ENCODE data around the gene SLC10A2. TPM values are rescaled to one million over a fixed set of nuclear protein-coding genes. Genes with fewer than 3 reads are reported as not detected.

SLC10A2 gene
- total and polyA plus RNA-seq, 2 of the 4 experiments (the other 2 are of a cell fraction), result not detected

DNA sequence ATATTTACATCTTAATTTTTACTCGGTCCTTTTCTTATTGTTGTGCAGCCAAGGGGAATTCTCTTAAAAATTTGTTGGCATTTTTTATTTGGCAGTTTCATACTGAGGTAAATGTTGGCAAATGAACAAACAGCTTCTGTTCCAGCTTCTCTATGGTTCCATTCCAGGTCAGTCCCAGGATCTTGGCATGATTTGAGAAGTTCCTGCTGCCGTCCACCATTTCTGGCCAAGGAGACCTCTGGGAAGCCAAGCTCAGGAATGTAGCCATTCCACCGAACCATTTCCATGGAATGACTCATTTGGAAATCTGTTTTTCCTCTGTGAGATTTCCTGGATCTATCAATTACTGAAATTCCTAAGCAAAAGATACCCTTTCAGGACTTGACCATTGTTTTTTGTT, 43.9 kb downstream of the SLC10A2 start:
- BruUV-seq (replicated peaks), result no TSS peak

More for the DNA sequence above, 43.9 kb downstream of the SLC10A2 start:
- H2AFZ ChIP-seq (replicated peaks; ENCODE audit: low read length, poor library complexity), result no peak overlapping the region
- ATAC-seq (ENCODE audit: low read depth), result no peak
- H3K4ac ChIP-seq (ENCODE audit: low read depth, low read length), result no peak overlapping the region
- H3K36me3 ChIP-seq (ENCODE audit: control insufficient read depth, insufficient read depth, low read length), result no peaks in the 10 kb centered on the region
- no peak overlapping the region for H3K23ac ChIP-seq (ENCODE audit: low read depth, low read length)
- no peak overlapping the region for H4K8ac ChIP-seq (ENCODE audit: low read depth in 2 of 2, low read length in 2 of 2)
- H3K27ac ChIP-seq (ENCODE audit: insufficient read depth, low read length), result no peak overlapping the region
- H2BK20ac ChIP-seq (ENCODE audit: low read depth, low read length), result no peak overlapping the region
- ChIA-PET POLR2A (ENCODE audit: unreplicated experiment) (no interaction called here), CTCF (no interaction called here)
- H4K91ac ChIP-seq (ENCODE audit: insufficient read depth, low read depth, low read length), result no peak overlapping the region
- no peak overlapping the region for H2BK15ac ChIP-seq (ENCODE audit: low read depth, low read length)
- no peak overlapping the region for H3K9ac ChIP-seq (ENCODE audit: low read depth, low read length)
- H2AK5ac ChIP-seq (ENCODE audit: low read depth, low read length), result no peak overlapping the region
- H3K18ac ChIP-seq (ENCODE audit: low read depth, low read length), result no peak overlapping the region
- TF ChIP-seq MXI1 (IDR thresholded peaks at IDR 0.05; ENCODE audit: borderline replicate concordance, low read depth, low read length), result no peak
- no peak for TF ChIP-seq POLR2A (IDR thresholded peaks at IDR 0.05; ENCODE audit: low read depth, low read length)
- TF ChIP-seq RCOR1 (IDR thresholded peaks at IDR 0.05; ENCODE audit: insufficient replicate concordance, low read length), result no peak
- TF ChIP-seq FOS (IDR thresholded peaks at IDR 0.05; ENCODE audit: low read depth, low read length), result no peak
- TF ChIP-seq MAFK (IDR thresholded peaks at IDR 0.05; ENCODE audit: low read depth, low read length), result no peak
- TF ChIP-seq RAD21 (IDR thresholded peaks at IDR 0.05; ENCODE audit: low read length), result no peak
- TF ChIP-seq, protein P1, sequence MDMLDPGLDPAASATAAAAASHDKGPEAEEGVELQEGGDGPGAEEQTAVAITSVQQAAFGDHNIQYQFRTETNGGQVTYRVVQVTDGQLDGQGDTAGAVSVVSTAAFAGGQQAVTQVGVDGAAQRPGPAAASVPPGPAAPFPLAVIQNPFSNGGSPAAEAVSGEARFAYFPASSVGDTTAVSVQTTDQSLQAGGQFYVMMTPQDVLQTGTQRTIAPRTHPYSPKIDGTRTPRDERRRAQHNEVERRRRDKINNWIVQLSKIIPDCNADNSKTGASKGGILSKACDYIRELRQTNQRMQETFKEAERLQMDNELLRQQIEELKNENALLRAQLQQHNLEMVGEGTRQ (IDR thresholded peaks at IDR 0.05; ENCODE audit: low read depth, low read length), result no peak
- TF ChIP-seq SMC3 (IDR thresholded peaks at IDR 0.05; ENCODE audit: low read depth, low read length), result no peak
- TF ChIP-seq, protein P2, sequence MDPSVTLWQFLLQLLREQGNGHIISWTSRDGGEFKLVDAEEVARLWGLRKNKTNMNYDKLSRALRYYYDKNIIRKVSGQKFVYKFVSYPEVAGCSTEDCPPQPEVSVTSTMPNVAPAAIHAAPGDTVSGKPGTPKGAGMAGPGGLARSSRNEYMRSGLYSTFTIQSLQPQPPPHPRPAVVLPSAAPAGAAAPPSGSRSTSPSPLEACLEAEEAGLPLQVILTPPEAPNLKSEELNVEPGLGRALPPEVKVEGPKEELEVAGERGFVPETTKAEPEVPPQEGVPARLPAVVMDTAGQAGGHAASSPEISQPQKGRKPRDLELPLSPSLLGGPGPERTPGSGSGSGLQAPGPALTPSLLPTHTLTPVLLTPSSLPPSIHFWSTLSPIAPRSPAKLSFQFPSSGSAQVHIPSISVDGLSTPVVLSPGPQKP (IDR thresholded peaks at IDR 0.05; ENCODE audit: borderline replicate concordance, low read depth, low read length), result no peak
- TF ChIP-seq CEBPB (IDR thresholded peaks at IDR 0.05; ENCODE audit: low read depth, low read length), result no peak
- TF ChIP-seq, protein P3, sequence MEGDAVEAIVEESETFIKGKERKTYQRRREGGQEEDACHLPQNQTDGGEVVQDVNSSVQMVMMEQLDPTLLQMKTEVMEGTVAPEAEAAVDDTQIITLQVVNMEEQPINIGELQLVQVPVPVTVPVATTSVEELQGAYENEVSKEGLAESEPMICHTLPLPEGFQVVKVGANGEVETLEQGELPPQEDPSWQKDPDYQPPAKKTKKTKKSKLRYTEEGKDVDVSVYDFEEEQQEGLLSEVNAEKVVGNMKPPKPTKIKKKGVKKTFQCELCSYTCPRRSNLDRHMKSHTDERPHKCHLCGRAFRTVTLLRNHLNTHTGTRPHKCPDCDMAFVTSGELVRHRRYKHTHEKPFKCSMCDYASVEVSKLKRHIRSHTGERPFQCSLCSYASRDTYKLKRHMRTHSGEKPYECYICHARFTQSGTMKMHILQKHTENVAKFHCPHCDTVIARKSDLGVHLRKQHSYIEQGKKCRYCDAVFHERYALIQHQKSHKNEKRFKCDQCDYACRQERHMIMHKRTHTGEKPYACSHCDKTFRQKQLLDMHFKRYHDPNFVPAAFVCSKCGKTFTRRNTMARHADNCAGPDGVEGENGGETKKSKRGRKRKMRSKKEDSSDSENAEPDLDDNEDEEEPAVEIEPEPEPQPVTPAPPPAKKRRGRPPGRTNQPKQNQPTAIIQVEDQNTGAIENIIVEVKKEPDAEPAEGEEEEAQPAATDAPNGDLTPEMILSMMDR (conservative IDR thresholded peaks at IDR 0.05; ENCODE audit: low read depth, low read length), result no peak
- TF ChIP-seq MAZ (IDR thresholded peaks at IDR 0.05; ENCODE audit: borderline replicate concordance, low read depth, low read length), result no peak
- 40% methylated on average over 1 of the region's 3 CpGs; no CpG with 5 or more reads in 1 of the 2 experiments for WGBS, 2 experiments (ENCODE audit: extremely low coverage in 2 of 2, insufficient read length in 1 of 2)
- no peaks in the 10 kb centered on the region for H3K79me1 ChIP-seq (ENCODE audit: low read depth in 1 of 2, low read length in 2 of 2)
- H3K4me1 ChIP-seq (ENCODE audit: control insufficient read depth, insufficient read depth, low read length), result no peaks in the 10 kb centered on the region
- no peak overlapping the region for H3K14ac ChIP-seq (replicated peaks; ENCODE audit: low read depth, low read length)
- in situ Hi-C loops (cut with MboI; ENCODE audit: low sequenced_read_pairs) (no loop called here), dilution Hi-C loops (cut with HindIII; ENCODE audit: low sequenced_read_pairs, unreplicated experiment) (no loop called here), intact Hi-C loops (cut with micrococcal nuclease) (no loop called here)
- no peak overlapping the region for H2BK5ac ChIP-seq (ENCODE audit: low read depth, low read length, poor library complexity, severe bottlenecking)
- no peak overlapping the region for H2BK120ac ChIP-seq (ENCODE audit: low read depth, low read length)
- H4K20me1 ChIP-seq (ENCODE audit: insufficient read depth, low read length), result no peaks in the 10 kb centered on the region
- H4K5ac ChIP-seq (ENCODE audit: low read depth, low read length), result no peak overlapping the region
- no peaks in the 10 kb centered on the region for H3K9me1 ChIP-seq (ENCODE audit: insufficient read depth, low read length)
- peaks cover 8% of the 10 kb centered on the region for H3K9me3 ChIP-seq (ENCODE audit: control insufficient read depth, insufficient read depth, low read length)
- DNase-seq, result no peak
- H3K4me2 ChIP-seq (ENCODE audit: low read depth, low read length), result no peak overlapping the region
- no peak overlapping the region for H2AK9ac ChIP-seq (replicated peaks; ENCODE audit: low read depth, low read length, poor library complexity)
- H3K56ac ChIP-seq (ENCODE audit: extremely low read depth, insufficient read depth, low read length), result no peak overlapping the region
- no peaks in the 10 kb centered on the region for H3K27me3 ChIP-seq (ENCODE audit: control insufficient read depth, insufficient read depth, low read length)
- no peak overlapping the region for H3K4me3 ChIP-seq (ENCODE audit: insufficient read depth, low read depth, low read length)

Data from IMR-90 (cell line).